Adipocyte (in vitro differentiated cells): ENCODE measurements around the gene NXF2.
"Not testable (repeated sequence)": the region's sequence is repeated elsewhere in the genome, so short reads cannot be mapped to it uniquely, and the experiment has no call there.

ENCODE experiments used
- DNase-seq: peaks from one replicate; pipeline ENCODE4 v3.0.0-alpha.2; 2015; ENCODE audit warnings: low read depth
- H3K27me3 ChIP-seq: replicated peaks from 2 replicates; pipeline ENCODE4 v1.7.0; 2013; ENCODE audit warnings: mild to moderate bottlenecking, low read length, moderate library complexity; ENCODE audit not compliant: control insufficient read depth, insufficient read depth
- H3K36me3 ChIP-seq: 2 replicates; pipeline ENCODE4 v1.7.0; 2013; ENCODE audit warnings: low read length, mild to moderate bottlenecking, moderate library complexity; ENCODE audit not compliant: control insufficient read depth, insufficient read depth, severe bottlenecking
- H3K4me1 ChIP-seq: 2 replicates; pipeline ENCODE4 v1.7.0; 2013; ENCODE audit warnings: mild to moderate bottlenecking, low read length, moderate library complexity; ENCODE audit not compliant: control insufficient read depth, insufficient read depth
- H3K4me3 ChIP-seq: 2 replicates; pipeline ENCODE4 v1.7.0; 2013; ENCODE audit warnings: mild to moderate bottlenecking, low read length, moderate library complexity
- H3K9ac ChIP-seq: 2 replicates; pipeline ENCODE4 v1.7.0; 2013; ENCODE audit warnings: mild to moderate bottlenecking, low read length, moderate library complexity
- H3K9me3 ChIP-seq: 2 replicates; pipeline ENCODE4 v1.7.0; 2013; ENCODE audit warnings: mild to moderate bottlenecking, low read length, moderate library complexity; ENCODE audit not compliant: control insufficient read depth

The NXF2 gene

GRCh38 chrX:102246893-102247292, at the start of gene NXF2:
TSS of gene NXF2 (plus strand) at chrX:102247167. CDS start at chrX:102307079, 59,912 bp downstream.
- not testable (repeated sequence) for H3K4me1 ChIP-seq, H3K9me3 ChIP-seq, H3K9ac ChIP-seq, DNase-seq, H3K4me3 ChIP-seq, H3K36me3 ChIP-seq, H3K27me3 ChIP-seq

DNA sequence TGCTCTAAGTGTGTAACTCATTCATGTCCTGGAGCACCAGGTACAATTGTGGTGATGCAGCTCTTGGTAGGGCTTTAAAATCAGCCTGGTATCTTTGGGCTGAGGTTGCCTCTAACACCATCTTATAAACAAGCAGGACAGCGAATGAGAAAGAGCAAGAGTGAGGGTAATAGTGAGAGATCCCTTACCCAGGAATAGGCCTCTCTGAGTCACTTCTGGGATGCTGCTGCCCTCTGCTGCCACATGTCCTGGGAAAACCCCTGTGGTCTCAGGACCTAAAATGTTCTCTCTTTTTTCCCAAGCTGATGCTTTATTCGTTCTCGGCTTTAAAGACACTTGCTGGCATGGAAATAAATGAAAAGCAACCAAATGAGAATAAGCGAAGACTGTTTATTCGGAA, 39.0 kb upstream of the NXF2 start:
- not testable (repeated sequence) for H3K36me3 ChIP-seq, H3K4me1 ChIP-seq, H3K27me3 ChIP-seq, H3K9me3 ChIP-seq, H3K4me3 ChIP-seq, H3K9ac ChIP-seq, DNase-seq

DNA sequence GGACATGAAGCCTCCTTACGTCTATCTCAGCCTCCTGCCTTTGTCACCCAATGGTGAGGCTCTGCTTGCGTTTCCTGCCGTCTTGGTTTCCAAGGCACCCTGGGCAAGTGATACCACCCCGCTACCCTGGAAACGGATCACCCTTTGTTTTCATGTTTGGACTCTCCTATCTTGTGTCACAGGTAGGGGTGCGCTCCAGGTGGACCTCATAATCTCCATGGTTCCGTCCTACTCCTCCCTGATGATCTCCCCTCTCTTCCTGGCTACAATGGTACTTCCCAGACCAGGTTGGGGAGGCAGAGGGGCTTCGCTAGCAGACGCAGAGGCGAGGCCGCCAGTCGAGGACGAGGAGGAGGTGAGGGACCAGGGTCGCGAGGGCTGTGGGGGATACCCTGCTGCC, 32.0 kb upstream of the NXF2 start, which contains the start of gene TCP11X1:
TSS of gene TCP11X1 (plus strand) at position 316 of the 400 bp plus-strand sequence.
- not testable (repeated sequence) for H3K4me3 ChIP-seq, H3K27me3 ChIP-seq, H3K9me3 ChIP-seq, H3K4me1 ChIP-seq, H3K36me3 ChIP-seq, H3K9ac ChIP-seq, DNase-seq

DNA sequence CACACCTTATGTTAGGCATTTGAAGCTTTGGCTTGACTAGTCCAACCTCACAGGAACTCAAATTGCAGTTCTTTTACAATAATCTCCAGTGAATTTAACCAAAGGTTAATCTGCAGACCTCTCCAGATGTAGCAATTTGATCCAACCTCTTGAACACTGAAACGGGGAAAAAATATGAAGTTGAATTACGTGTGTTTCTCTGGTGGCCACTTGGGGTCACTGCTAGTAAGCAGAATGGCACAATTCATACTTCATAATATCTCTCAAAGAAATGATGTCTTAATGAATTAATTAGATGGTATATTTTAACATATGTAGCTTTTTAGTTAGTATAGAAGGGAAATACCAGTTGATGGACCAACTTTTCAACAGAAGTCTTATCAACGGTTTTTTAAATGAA, 30.5 kb upstream of the NXF2 start:
- H3K4me3 ChIP-seq, DNase-seq, H3K36me3 ChIP-seq, H3K9ac ChIP-seq, H3K27me3 ChIP-seq, H3K9me3 ChIP-seq, H3K4me1 ChIP-seq: not testable (repeated sequence)

DNA sequence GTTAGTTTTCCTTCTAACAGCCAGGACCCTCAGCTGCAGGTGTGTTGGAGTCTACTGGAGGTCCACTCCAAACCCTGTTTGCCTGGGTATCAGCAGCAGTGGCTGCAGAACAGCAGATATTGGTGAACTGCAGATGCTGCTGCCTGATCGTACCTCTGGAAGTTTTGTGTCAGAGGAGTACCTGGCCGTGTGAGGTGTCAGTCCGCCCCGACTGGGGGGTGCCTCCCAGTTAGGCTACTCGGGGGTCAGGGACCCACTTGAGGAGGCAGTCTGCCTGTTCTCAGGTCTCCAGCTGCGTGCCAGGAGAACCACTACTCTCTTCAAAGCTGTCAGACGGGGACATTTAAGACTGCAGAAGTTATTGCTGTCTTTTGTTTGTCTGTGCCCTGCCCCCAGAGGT, 11.3 kb upstream of the NXF2 start:
- H3K9me3 ChIP-seq, DNase-seq, H3K4me1 ChIP-seq, H3K4me3 ChIP-seq, H3K9ac ChIP-seq, H3K27me3 ChIP-seq, H3K36me3 ChIP-seq: not testable (repeated sequence)

DNA sequence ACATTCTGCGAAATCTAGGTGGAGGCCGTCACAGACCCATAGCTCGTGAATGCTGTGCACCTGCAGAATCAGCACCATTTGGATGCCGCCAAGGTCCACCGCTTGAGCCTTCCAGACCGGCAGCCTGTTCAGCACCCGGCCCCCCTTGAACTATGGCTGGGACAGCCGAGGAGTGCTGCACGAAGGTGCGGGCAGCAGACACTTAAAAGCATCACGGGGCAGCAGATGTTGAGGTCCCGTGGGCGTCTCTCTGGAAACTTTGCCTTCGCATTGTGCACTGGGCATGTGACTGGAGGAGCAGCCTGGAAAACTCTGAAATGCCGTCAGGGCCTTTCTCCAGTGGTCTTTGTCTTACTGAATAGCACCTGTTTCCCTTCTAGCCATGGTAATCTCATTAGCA, 6.7 kb upstream of the NXF2 start:
- H3K9ac ChIP-seq, DNase-seq: not testable (repeated sequence)

GRCh38 chrX:102272231-102272630, 25.3 kb downstream of the NXF2 start:
- not testable (repeated sequence) for H3K36me3 ChIP-seq, H3K4me3 ChIP-seq, H3K9me3 ChIP-seq, H3K9ac ChIP-seq, H3K4me1 ChIP-seq, H3K27me3 ChIP-seq, DNase-seq

More for the DNA sequence above, 6.7 kb upstream of the NXF2 start:
- H3K4me1 ChIP-seq, H3K4me3 ChIP-seq, H3K27me3 ChIP-seq, H3K9me3 ChIP-seq, H3K36me3 ChIP-seq: not testable (repeated sequence)

- Histone ChIP-seq H3K36me3 (no peaks in the 10 kb centered on the region), H3K27me3 (peaks cover 10% of the 10 kb centered on the region), H3K9me3 (no peaks in the 10 kb centered on the region), H3K4me3 (no peak overlapping the region), H3K9ac (no peak overlapping the region), H3K4me1 (no peaks in the 10 kb centered on the region)
- DNase-seq, result no peak
Observed at GRCh38 chrX:102338162-102338561, 91.2 kb downstream of the NXF2 start.

- H3K36me3 ChIP-seq, result no peaks in the 10 kb centered on the region
- no peaks in the 10 kb centered on the region for H3K9me3 ChIP-seq
- no peaks in the 10 kb centered on the region for H3K4me1 ChIP-seq
- H3K27me3 ChIP-seq, result peaks cover 19% of the 10 kb centered on the region
- no peak overlapping the region for H3K9ac ChIP-seq
- H3K4me3 ChIP-seq, result no peak overlapping the region
- no peak for DNase-seq
Observed at GRCh38 chrX:102339312-102340298, 92.6 kb downstream of the NXF2 start.

GRCh38 chrX:102341867-102342266, 94.9 kb downstream of the NXF2 start:
- no peaks in the 10 kb centered on the region for H3K4me1 ChIP-seq
- peak; percentile 17 for DNase-seq

GRCh38 chrX:102345916-102346315, 98.9 kb downstream of the NXF2 start:
- Histone ChIP-seq H3K9me3 (peaks cover 10% of the 10 kb centered on the region), H3K9ac (no peak overlapping the region), H3K27me3 (peaks cover 19% of the 10 kb centered on the region), H3K36me3 (no peaks in the 10 kb centered on the region), H3K4me3 (no peak overlapping the region), H3K4me1 (no peaks in the 10 kb centered on the region)
- DNase-seq, result peak; percentile 75

More at GRCh38 chrX:102341867-102342266, 94.9 kb downstream of the NXF2 start:
- H3K27me3 ChIP-seq, result peaks cover 19% of the 10 kb centered on the region
- no peak overlapping the region for H3K9ac ChIP-seq
- no peak overlapping the region for H3K4me3 ChIP-seq
- H3K9me3 ChIP-seq, result no peaks in the 10 kb centered on the region
- H3K36me3 ChIP-seq, result no peaks in the 10 kb centered on the region
